Panc1 (cell line): Measurements from ENCODE around the gene MED12L.

ENCODE experiments used
- CTCF ChIP-seq: fragments of 450-650 bp; IDR thresholded peaks from 2 replicates; pipeline ENCODE4 v1.5.1; 2017; ENCODE audit warnings: mild to moderate bottlenecking
- POLR2AphosphoS5 ChIP-seq: IDR thresholded peaks from 2 replicates; pipeline ENCODE4 v1.6.1; 2012; ENCODE audit warnings: mild to moderate bottlenecking, low read depth, low read length, moderate library complexity
- REST ChIP-seq, 2 experiments: IDR thresholded peaks; 2 replicates each; pipeline ENCODE4 v1.6.1; 2011 to 2012; ENCODE audit warnings: low read depth in 2 of 2, control low read depth in 1 of 2, low read length in 1 of 2, mild to moderate bottlenecking in 1 of 2, moderate library complexity in 1 of 2; ENCODE audit not compliant: insufficient read depth in 1 of 2
- SIN3A ChIP-seq: IDR thresholded peaks from 2 replicates; pipeline ENCODE4 v1.6.1; 2012; ENCODE audit warnings: low read depth, mild to moderate bottlenecking, low read length, moderate library complexity, borderline replicate concordance; ENCODE audit not compliant: insufficient read depth
- TCF7L2 ChIP-seq: IDR thresholded peaks from 2 replicates; pipeline ENCODE4 v1.6.1; 2011; ENCODE audit warnings: mild to moderate bottlenecking, low read depth, low read length, inconsistent platforms

GRCh38 chr3:151101270-151101969 lies 16.0 kb downstream of the MED12L start:
- no peak for TF ChIP-seq CTCF
- no peak for TF ChIP-seq POLR2AphosphoS5
- no peak for TF ChIP-seq REST (IDR thresholded peaks at IDR 0.05; ENCODE audit: insufficient read depth in 1 of 2, low read depth in 2 of 2, low read length in 1 of 2)
- no peak for TF ChIP-seq SIN3A
- no peak for TF ChIP-seq TCF7L2
